ENCODE results near the gene SHANK2.

SHANK2 gene

GRCh38 chr11:71252269-71252769, at the start of gene SHANK2:
Gene SHANK2, minus strand, starts transcription at chr11:71252577. Its CDS starts 105,251 bp downstream, at chr11:71147326.
- DNase-seq = no peak

GRCh38 chr11:71301858-71302533, 49.6 kb upstream of the SHANK2 start:
- DNase-seq = no peak

GRCh38 chr11:71301046-71301857, 48.9 kb upstream of the SHANK2 start:
- no peak for DNase-seq

- DNase-seq = no peak
Measured at GRCh38 chr11:71300187-71300586, 47.8 kb upstream of the SHANK2 start.

GRCh38 chr11:71298761-71299181, 46.4 kb upstream of the SHANK2 start:
- no peak for DNase-seq

GRCh38 chr11:71298016-71298550, 45.7 kb upstream of the SHANK2 start:
- DNase-seq = no peak

- no peak for DNase-seq
Measured at GRCh38 chr11:71294846-71295600, 42.6 kb upstream of the SHANK2 start.

- DNase-seq = no peak
Measured at GRCh38 chr11:71293961-71294782, 41.8 kb upstream of the SHANK2 start.

- DNase-seq = peak; percentile 74
Measured at GRCh38 chr11:71286701-71287643, 34.6 kb upstream of the SHANK2 start.

GRCh38 chr11:71285111-71285510, 32.7 kb upstream of the SHANK2 start:
- DNase-seq = no peak

GRCh38 chr11:71284525-71285092, 32.2 kb upstream of the SHANK2 start:
- no peak for DNase-seq

- DNase-seq = no peak
Measured at GRCh38 chr11:71283971-71284441, 31.6 kb upstream of the SHANK2 start.

- DNase-seq = no peak
Measured at GRCh38 chr11:71282581-71283351, 30.4 kb upstream of the SHANK2 start.

GRCh38 chr11:71281831-71282230, 29.5 kb upstream of the SHANK2 start:
- DNase-seq = no peak

GRCh38 chr11:71281204-71281603, 28.8 kb upstream of the SHANK2 start:
- DNase-seq = no peak

- DNase-seq = no peak
Measured at GRCh38 chr11:71279916-71280645, 27.7 kb upstream of the SHANK2 start.

- DNase-seq = no peak
Measured at GRCh38 chr11:71272161-71272560, 19.8 kb upstream of the SHANK2 start.

GRCh38 chr11:71269603-71270511, 17.5 kb upstream of the SHANK2 start:
- DNase-seq = no peak

Data from NCI-H226 (cell line).